Measurements from ENCODE around the gene DLG1. TPM values are rescaled to one million over a fixed set of nuclear protein-coding genes. Genes with fewer than 3 reads are reported as not detected.

The DLG1 gene
- total RNA-seq, 4 donors from 2014 or later = 136 to 221 (median 172) TPM

DNA sequence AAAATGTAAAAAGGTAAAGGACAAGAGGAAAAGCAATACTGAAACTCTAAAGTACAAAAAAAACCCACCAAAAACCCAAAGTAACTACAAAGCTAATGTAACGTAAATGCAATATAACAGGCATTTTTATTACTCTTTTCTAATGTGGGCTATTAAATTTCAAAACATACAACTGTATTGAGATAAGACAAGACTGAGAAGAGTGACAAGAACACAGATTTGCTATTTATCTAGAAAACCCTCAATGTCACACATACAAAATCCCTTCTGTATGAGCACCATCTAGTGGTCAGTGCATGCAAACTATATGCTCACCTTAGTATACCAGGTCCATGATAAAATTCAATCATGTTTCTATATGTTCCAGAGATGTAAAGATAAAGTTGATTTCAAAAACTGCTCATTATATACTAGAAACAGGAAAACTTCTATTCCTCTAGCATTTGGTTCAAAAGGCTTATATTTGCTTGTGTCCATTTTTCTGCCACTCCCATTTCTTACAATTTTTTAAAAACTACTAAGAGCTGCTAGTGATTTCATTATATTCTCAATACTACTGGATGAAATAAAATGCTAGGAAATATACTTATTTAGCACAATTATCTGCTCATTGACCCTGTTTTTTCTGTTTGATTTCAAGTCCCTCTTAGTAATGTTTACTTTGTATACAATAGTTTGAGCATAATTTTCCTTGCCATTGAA lies 111.4 kb downstream of the DLG1 start:
- H3K36me3 ChIP-seq = no peaks in the 10 kb centered on the region
- DNase-seq = peak in 1 of 3 donors; percentile 62
- H3K9me3 ChIP-seq = no peaks in the 10 kb centered on the region
- no peak overlapping the region for H3K27ac ChIP-seq
- no peaks in the 10 kb centered on the region for H3K27me3 ChIP-seq
- no peaks in the 10 kb centered on the region for H3K4me1 ChIP-seq
- H3K4me3 ChIP-seq = no peak overlapping the region
- peak; percentile 69 to 85 (median 80) for TF ChIP-seq CTCF (IDR thresholded peaks at IDR 0.05)
- TF ChIP-seq POLR2A (IDR thresholded peaks at IDR 0.05) = no peak

DNA sequence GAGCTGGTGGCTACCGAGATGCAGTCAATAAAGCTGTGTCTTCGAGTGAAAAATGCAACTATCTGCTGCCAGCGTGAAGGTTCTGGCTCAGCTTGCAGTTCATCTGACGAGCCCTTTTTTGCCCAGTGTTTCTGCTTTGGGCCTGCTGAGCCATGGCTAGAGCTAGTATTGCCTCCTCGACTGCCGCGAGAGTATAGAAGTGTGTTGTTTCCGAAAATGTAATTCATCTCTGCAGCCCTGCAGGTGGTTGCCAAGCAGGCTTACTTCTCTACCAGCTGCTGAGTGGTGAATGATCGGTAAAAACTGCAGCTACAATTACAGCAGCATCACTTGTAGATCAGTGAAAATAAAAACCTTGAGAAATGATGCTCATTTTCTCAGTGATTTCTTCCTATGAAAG lies 114.8 kb downstream of the DLG1 start:
- H3K9me3 ChIP-seq = no peaks in the 10 kb centered on the region
- no peak overlapping the region for H3K27ac ChIP-seq
- no peaks in the 10 kb centered on the region for H3K27me3 ChIP-seq
- DNase-seq = no peak
- TF ChIP-seq CTCF (IDR thresholded peaks at IDR 0.05) = no peak
- TF ChIP-seq POLR2A (IDR thresholded peaks at IDR 0.05) = no peak
- H3K36me3 ChIP-seq = no peaks in the 10 kb centered on the region
- no peak overlapping the region for H3K4me3 ChIP-seq
- no peaks in the 10 kb centered on the region for H3K4me1 ChIP-seq

- Histone ChIP-seq H3K4me3 (no peak overlapping the region), H3K27me3 (no peaks in the 10 kb centered on the region), H3K36me3 (no peaks in the 10 kb centered on the region), H3K4me1 (no peaks in the 10 kb centered on the region), H3K27ac (no peak overlapping the region), H3K9me3 (no peaks in the 10 kb centered on the region)
- no peak for TF ChIP-seq CTCF (IDR thresholded peaks at IDR 0.05)
- no peak for DNase-seq
Measured at GRCh38 chr3:197181741-197182140, 116.7 kb downstream of the DLG1 start.

GRCh38 chr3:197178998-197179397 lies 119.4 kb downstream of the DLG1 start:
- no peak overlapping the region for H3K27ac ChIP-seq
- no peak overlapping the region for H3K4me3 ChIP-seq
- no peaks in the 10 kb centered on the region for H3K36me3 ChIP-seq
- no peaks in the 10 kb centered on the region for H3K27me3 ChIP-seq
- H3K9me3 ChIP-seq = no peaks in the 10 kb centered on the region
- no peaks in the 10 kb centered on the region for H3K4me1 ChIP-seq
- DNase-seq = no peak
- TF ChIP-seq CTCF (IDR thresholded peaks at IDR 0.05) = no peak
- no peak for TF ChIP-seq POLR2A (IDR thresholded peaks at IDR 0.05)

DNA sequence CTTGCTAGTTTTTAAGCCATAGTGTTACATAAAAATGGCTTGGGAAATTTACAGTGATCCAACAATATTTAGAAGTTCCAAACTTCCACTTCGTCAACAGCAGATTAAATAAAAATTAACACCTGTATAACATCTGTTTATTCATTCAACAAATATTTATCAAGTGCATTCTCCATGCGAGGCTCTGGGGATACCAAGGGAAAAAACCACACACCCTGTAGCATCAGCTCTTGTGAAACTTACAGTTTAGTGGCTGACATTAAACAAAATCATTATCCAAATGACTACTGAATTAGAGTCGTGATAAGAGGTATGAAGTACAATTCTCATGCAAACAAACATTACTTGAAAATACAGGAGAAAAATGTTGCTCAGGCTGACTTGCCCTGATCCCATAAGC lies 122.9 kb downstream of the DLG1 start:
- Histone ChIP-seq H3K4me3 (no peak overlapping the region), H3K9me3 (no peaks in the 10 kb centered on the region), H3K4me1 (no peaks in the 10 kb centered on the region), H3K27me3 (no peaks in the 10 kb centered on the region), H3K27ac (no peak overlapping the region), H3K36me3 (no peaks in the 10 kb centered on the region)
- no peak for DNase-seq
- TF ChIP-seq CTCF (IDR thresholded peaks at IDR 0.05) (no peak), POLR2A (IDR thresholded peaks at IDR 0.05) (no peak)

DNA sequence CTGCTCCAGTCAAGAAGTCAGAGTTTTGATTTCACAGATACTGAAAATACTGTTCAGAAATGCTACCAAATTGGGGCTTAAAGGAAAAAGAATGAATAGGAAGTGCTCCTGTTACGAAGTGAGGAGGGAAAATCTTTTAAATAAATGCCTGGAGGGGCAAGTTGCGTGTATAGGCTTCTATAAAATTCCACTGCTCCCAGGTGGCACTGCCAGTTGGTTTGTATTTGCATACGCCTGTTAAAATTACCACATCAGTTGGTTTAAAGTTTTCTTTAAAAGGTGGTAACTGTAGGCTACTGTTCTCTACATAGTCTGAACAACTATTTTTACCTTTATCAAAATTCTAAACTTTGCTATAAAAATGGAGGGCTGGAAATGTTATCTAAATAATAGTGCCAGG lies 123.5 kb downstream of the DLG1 start:
- no peaks in the 10 kb centered on the region for H3K27me3 ChIP-seq
- no peak overlapping the region for H3K4me3 ChIP-seq
- H3K9me3 ChIP-seq = no peaks in the 10 kb centered on the region
- H3K36me3 ChIP-seq = no peaks in the 10 kb centered on the region
- no peaks in the 10 kb centered on the region for H3K4me1 ChIP-seq
- no peak overlapping the region for H3K27ac ChIP-seq
- TF ChIP-seq CTCF (IDR thresholded peaks at IDR 0.05) (no peak), POLR2A (IDR thresholded peaks at IDR 0.05) (no peak)
- DNase-seq = no peak
